SK-N-SH treated with all-trans-retinoic acid at 6 μM for 48 hours (cell line): ENCODE results near the gene EHD4.

Source experiments
- ATAC-seq: fragments of 200-7000 bp; cut with Tn5 transposase; 3 replicates; pipeline ENCODE4 v1.9.1; 2020; ENCODE audit warnings: mild to moderate bottlenecking, moderate library complexity
- ARNTL ChIP-seq: fragments of 450-650 bp; formaldehyde crosslinking; IDR thresholded peaks from 2 replicates; pipeline ENCODE4 v1.5.0; 2020; ENCODE audit warnings: low read depth, mild to moderate bottlenecking, moderate library complexity, borderline replicate concordance
- CREB5 ChIP-seq: fragments of 250-450 bp; sonication (Bioruptor Pico); IDR thresholded peaks from 2 replicates; pipeline ENCODE4 v1.5.1; 2020; ENCODE audit warnings: low read depth, mild to moderate bottlenecking, moderate library complexity
- CSDC2 ChIP-seq: fragments of 250-450 bp; sonication (Bioruptor Pico); IDR thresholded peaks from 2 replicates; pipeline ENCODE4 v1.5.0; 2020; ENCODE audit warnings: mild to moderate bottlenecking, moderate library complexity
- CSRNP3 ChIP-seq: fragments of 250-450 bp; sonication (Bioruptor Pico); IDR thresholded peaks from 2 replicates; pipeline ENCODE4 v1.5.1; 2021; ENCODE audit warnings: mild to moderate bottlenecking, moderate library complexity
- ESRRG ChIP-seq: fragments of 250-450 bp; sonication (Bioruptor Pico); IDR thresholded peaks from 2 replicates; pipeline ENCODE4 v1.6.1; 2021; ENCODE audit warnings: mild to moderate bottlenecking
- ISL1 ChIP-seq: fragments of 250-450 bp; sonication (Bioruptor Pico); IDR thresholded peaks from 2 replicates; pipeline ENCODE4 v2.1.2; 2022; ENCODE audit warnings: mild to moderate bottlenecking, moderate library complexity
- OSR1 ChIP-seq: fragments of 250-450 bp; sonication (Bioruptor Pico); IDR thresholded peaks from 2 replicates; pipeline ENCODE4 v1.8.0; 2022; ENCODE audit warnings: moderate library complexity, mild to moderate bottlenecking, inconsistent platforms
- PATZ1 ChIP-seq: fragments of 250-450 bp; sonication (Bioruptor Pico); IDR thresholded peaks from 2 replicates; pipeline ENCODE4 v1.8.0; 2020; ENCODE audit warnings: mild to moderate bottlenecking, moderate library complexity, borderline replicate concordance
- PPARA ChIP-seq: fragments of 250-450 bp; sonication (Bioruptor Pico); IDR thresholded peaks from 2 replicates; pipeline ENCODE4 v1.5.0; 2020; ENCODE audit warnings: mild to moderate bottlenecking, borderline replicate concordance
- RARB ChIP-seq: fragments of 250-450 bp; sonication (Bioruptor Pico); IDR thresholded peaks from 2 replicates; pipeline ENCODE4 v1.8.0; 2021; ENCODE audit warnings: mild to moderate bottlenecking, moderate library complexity
- TCF4 ChIP-seq: fragments of 250-450 bp; sonication (Bioruptor Pico); IDR thresholded peaks from 2 replicates; pipeline ENCODE4 v1.8.0; 2021; ENCODE audit warnings: mild to moderate bottlenecking, moderate library complexity, borderline replicate concordance
- TOX ChIP-seq: fragments of 250-450 bp; sonication (Bioruptor Pico); IDR thresholded peaks from 2 replicates; pipeline ENCODE4 v1.8.0; 2021; ENCODE audit warnings: mild to moderate bottlenecking, moderate library complexity, borderline replicate concordance
- ZC3H10 ChIP-seq: fragments of 250-450 bp; sonication (Bioruptor Pico); IDR thresholded peaks from 2 replicates; pipeline ENCODE4 v1.5.1; 2021; ENCODE audit warnings: mild to moderate bottlenecking, moderate library complexity
- ZFP3 ChIP-seq: fragments of 250-450 bp; sonication (Bioruptor Pico); IDR thresholded peaks from 2 replicates; pipeline ENCODE4 v1.5.0; 2020; ENCODE audit warnings: mild to moderate bottlenecking, moderate library complexity
- ZNF565 ChIP-seq: fragments of 450-650 bp; formaldehyde crosslinking; conservative IDR thresholded peaks from 2 replicates; pipeline ENCODE4 v1.5.0; 2020; ENCODE audit warnings: low read depth, mild to moderate bottlenecking, moderate library complexity
- ZNF70 ChIP-seq: fragments of 450-650 bp; formaldehyde crosslinking; IDR thresholded peaks from 2 replicates; pipeline ENCODE4 v1.5.0; 2020; ENCODE audit warnings: mild to moderate bottlenecking, moderate library complexity
- ZNF8 ChIP-seq: fragments of 450-650 bp; formaldehyde crosslinking; IDR thresholded peaks from 2 replicates; pipeline ENCODE4 v1.5.0; 2020; ENCODE audit warnings: mild to moderate bottlenecking, moderate library complexity
- TF ChIP-seq, protein P1 (sequence below): fragments of 250-450 bp; sonication (Bioruptor Pico); IDR thresholded peaks from 2 replicates; pipeline ENCODE4 v1.5.0; 2020; ENCODE audit warnings: mild to moderate bottlenecking, moderate library complexity
- TF ChIP-seq, protein P2 (sequence below): fragments of 250-450 bp; sonication (Bioruptor Pico); IDR thresholded peaks from 2 replicates; pipeline ENCODE4 v1.8.0; 2021; ENCODE audit warnings: low read depth, mild to moderate bottlenecking, moderate library complexity, borderline replicate concordance

EHD4 gene

DNA sequence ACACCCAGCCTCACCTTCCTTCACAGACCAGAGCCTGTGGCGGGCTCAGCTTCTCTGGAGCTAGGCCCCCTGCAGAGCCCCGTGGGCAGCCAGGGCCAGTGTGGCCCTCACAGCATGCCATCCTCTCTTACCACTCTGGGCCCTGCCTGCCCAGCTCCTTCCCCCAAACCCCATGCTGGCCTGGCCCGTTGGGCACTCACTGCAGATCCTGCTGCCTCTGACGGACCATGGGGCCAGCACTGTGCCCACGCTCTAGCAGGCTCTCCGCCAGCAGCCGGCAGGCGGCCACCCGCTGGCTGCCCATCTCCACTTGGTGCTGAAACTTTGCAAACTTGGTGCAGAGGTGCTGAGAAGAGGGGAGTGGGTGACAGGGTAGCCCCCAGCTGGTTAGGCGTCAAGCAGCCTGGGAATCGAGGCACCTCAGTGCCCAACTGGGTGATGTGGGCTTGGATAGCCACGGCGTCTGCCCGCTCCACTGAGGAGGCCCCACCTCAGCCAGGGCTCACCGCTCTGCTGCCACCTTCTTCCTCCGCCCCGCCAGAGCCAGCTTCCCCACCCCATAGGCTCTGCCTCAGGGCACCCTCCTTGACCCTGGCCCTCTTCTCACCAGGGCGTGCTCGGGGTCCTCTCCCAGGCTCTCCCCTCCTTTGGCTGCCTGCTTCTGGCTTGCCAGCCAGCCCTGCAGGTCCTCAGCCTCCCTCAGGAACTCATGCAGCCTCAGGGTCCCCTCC lies 101.0 kb downstream of the EHD4 start:
- no peak for TF ChIP-seq RARB (CRISPR knock-in tag)
- TF ChIP-seq, protein P1, sequence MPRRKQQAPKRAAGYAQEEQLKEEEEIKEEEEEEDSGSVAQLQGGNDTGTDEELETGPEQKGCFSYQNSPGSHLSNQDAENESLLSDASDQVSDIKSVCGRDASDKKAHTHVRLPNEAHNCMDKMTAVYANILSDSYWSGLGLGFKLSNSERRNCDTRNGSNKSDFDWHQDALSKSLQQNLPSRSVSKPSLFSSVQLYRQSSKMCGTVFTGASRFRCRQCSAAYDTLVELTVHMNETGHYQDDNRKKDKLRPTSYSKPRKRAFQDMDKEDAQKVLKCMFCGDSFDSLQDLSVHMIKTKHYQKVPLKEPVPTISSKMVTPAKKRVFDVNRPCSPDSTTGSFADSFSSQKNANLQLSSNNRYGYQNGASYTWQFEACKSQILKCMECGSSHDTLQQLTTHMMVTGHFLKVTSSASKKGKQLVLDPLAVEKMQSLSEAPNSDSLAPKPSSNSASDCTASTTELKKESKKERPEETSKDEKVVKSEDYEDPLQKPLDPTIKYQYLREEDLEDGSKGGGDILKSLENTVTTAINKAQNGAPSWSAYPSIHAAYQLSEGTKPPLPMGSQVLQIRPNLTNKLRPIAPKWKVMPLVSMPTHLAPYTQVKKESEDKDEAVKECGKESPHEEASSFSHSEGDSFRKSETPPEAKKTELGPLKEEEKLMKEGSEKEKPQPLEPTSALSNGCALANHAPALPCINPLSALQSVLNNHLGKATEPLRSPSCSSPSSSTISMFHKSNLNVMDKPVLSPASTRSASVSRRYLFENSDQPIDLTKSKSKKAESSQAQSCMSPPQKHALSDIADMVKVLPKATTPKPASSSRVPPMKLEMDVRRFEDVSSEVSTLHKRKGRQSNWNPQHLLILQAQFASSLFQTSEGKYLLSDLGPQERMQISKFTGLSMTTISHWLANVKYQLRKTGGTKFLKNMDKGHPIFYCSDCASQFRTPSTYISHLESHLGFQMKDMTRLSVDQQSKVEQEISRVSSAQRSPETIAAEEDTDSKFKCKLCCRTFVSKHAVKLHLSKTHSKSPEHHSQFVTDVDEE (CRISPR knock-in tag) = no peak
- no peak for TF ChIP-seq CSDC2 (CRISPR knock-in tag)
- no peak for TF ChIP-seq PPARA (CRISPR knock-in tag)
- TF ChIP-seq ESRRG (CRISPR knock-in tag) = no peak
- TF ChIP-seq, protein P2, sequence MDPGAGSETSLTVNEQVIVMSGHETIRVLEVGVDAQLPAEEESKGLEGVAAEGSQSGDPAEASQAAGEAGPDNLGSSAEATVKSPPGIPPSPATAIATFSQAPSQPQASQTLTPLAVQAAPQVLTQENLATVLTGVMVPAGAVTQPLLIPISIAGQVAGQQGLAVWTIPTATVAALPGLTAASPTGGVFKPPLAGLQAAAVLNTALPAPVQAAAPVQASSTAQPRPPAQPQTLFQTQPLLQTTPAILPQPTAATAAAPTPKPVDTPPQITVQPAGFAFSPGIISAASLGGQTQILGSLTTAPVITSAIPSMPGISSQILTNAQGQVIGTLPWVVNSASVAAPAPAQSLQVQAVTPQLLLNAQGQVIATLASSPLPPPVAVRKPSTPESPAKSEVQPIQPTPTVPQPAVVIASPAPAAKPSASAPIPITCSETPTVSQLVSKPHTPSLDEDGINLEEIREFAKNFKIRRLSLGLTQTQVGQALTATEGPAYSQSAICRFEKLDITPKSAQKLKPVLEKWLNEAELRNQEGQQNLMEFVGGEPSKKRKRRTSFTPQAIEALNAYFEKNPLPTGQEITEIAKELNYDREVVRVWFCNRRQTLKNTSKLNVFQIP = no peak
- TF ChIP-seq ZFP3 (CRISPR knock-in tag) = no peak
- TF ChIP-seq CREB5 (CRISPR knock-in tag) = no peak
- TF ChIP-seq OSR1 (CRISPR knock-in tag) = no peak
- TF ChIP-seq ISL1 = no peak
- no peak for TF ChIP-seq TOX
- TF ChIP-seq ARNTL (CRISPR knock-in tag) = no peak
- no peak for TF ChIP-seq ZNF70
- ATAC-seq = no peak; the same call in 2 of the 3 replicates

- peak; percentile 38 for ATAC-seq
- TF ChIP-seq RARB (CRISPR knock-in tag) (no peak), CREB5 (CRISPR knock-in tag) (no peak), ZFP3 (CRISPR knock-in tag) (no peak), ZNF70 (no peak), CSDC2 (CRISPR knock-in tag) (no peak), ESRRG (CRISPR knock-in tag) (no peak), ZC3H10 (CRISPR knock-in tag) (no peak)
- TF ChIP-seq, protein P1 (CRISPR knock-in tag) = no peak
Measured at GRCh38 chr15:41870689-41871081, 101.7 kb downstream of the EHD4 start.

- ATAC-seq = no peak
- TF ChIP-seq TCF4 (CRISPR knock-in tag) (no peak), ZNF8 (CRISPR knock-in tag) (no peak), TOX (no peak), OSR1 (CRISPR knock-in tag) (no peak), ZFP3 (CRISPR knock-in tag) (no peak), ZNF70 (no peak), ISL1 (no peak), ZNF565 (CRISPR knock-in tag) (no peak), PATZ1 (CRISPR knock-in tag) (no peak), ESRRG (CRISPR knock-in tag) (no peak), CSRNP3 (no peak)
- TF ChIP-seq, protein P2 = no peak
Measured at GRCh38 chr15:41869770-41870688, 102.3 kb downstream of the EHD4 start.
